IMR-90 (cell line): Measurements from ENCODE around the gene PCDH20. TPM values are rescaled to one million over a fixed set of nuclear protein-coding genes. Genes with fewer than 3 reads are reported as not detected.

Experiments
- ATAC-seq: fragments of 200-7000 bp; cut with Tn5 transposase; 2 replicates; pipeline ENCODE4 v1.9.1; 2020; ENCODE audit warnings: low read depth, mild to moderate bottlenecking, moderate library complexity
- BruUV-seq: library from RNA; stranded (reverse); fragments of 400-500 nt; replicated peaks from 2 replicates; lab custom pipeline; 2021; lab: Mats Ljungman, UMichigan
- CTCF ChIA-PET: fragments of 300-600 bp; formaldehyde crosslinking; extraction: SDS; loops from one replicate; lab custom pipeline; 2021; ENCODE audit warnings: antibody characterized with exemption; lab: Yijun Ruan, JAX
- POLR2A ChIA-PET: fragments of 300-600 bp; sonication (Branson Sonifier 250); formaldehyde crosslinking; loops from one replicate; lab custom pipeline; 2022; ENCODE audit warnings: antibody characterized with exemption; ENCODE audit not compliant: unreplicated experiment; lab: Charles Lee
- DNase-seq: peaks from one replicate; pipeline ENCODE4 v3.0.0; 2013
- H2AFZ ChIP-seq: replicated peaks from 2 replicates; pipeline ENCODE3; 2013; ENCODE audit warnings: low read length, mild to moderate bottlenecking; ENCODE audit not compliant: poor library complexity
- H2AK5ac ChIP-seq: 2 replicates; pipeline ENCODE4 v1.6.1; 2013; ENCODE audit warnings: low read depth, low read length, inconsistent platforms
- H2AK9ac ChIP-seq: replicated peaks from 2 replicates; pipeline ENCODE3; 2013; ENCODE audit warnings: mild to moderate bottlenecking, low read depth, low read length, moderate library complexity; ENCODE audit not compliant: poor library complexity
- H2BK120ac ChIP-seq: 2 replicates; pipeline ENCODE4 v1.6.1; 2013; ENCODE audit warnings: low read depth, low read length, inconsistent platforms
- H2BK15ac ChIP-seq: 3 replicates; pipeline ENCODE4 v1.6.1; 2013; ENCODE audit warnings: low read depth, low read length, inconsistent platforms
- H2BK20ac ChIP-seq: 2 replicates; pipeline ENCODE4 v1.6.1; 2013; ENCODE audit warnings: low read depth, mild to moderate bottlenecking, inconsistent platforms, low read length, moderate library complexity
- H2BK5ac ChIP-seq: 2 replicates; pipeline ENCODE4 v1.6.1; 2013; ENCODE audit warnings: mild to moderate bottlenecking, low read depth, low read length, inconsistent platforms; ENCODE audit not compliant: poor library complexity, severe bottlenecking
- H3K14ac ChIP-seq: replicated peaks from 2 replicates; pipeline ENCODE4 v1.6.1; 2013; ENCODE audit warnings: low read depth, low read length, inconsistent platforms
- H3K18ac ChIP-seq: 2 replicates; pipeline ENCODE4 v1.6.1; 2013; ENCODE audit warnings: low read depth, low read length, control low read depth
- H3K23ac ChIP-seq: 2 replicates; pipeline ENCODE4 v1.6.1; 2013; ENCODE audit warnings: low read depth, low read length, inconsistent platforms
- H3K27ac ChIP-seq: 2 replicates; pipeline ENCODE4 v1.5.1; 2013; ENCODE audit warnings: mild to moderate bottlenecking, control low read depth, low read length; ENCODE audit not compliant: insufficient read depth
- H3K27me3 ChIP-seq: 2 replicates; pipeline ENCODE4 v1.6.1; 2013; ENCODE audit warnings: low read length; ENCODE audit not compliant: control insufficient read depth, insufficient read depth
- H3K36me3 ChIP-seq: 2 replicates; pipeline ENCODE4 v1.6.1; 2013; ENCODE audit warnings: low read length, mixed read lengths; ENCODE audit not compliant: control insufficient read depth, insufficient read depth
- H3K4ac ChIP-seq: 2 replicates; pipeline ENCODE4 v1.6.1; 2013; ENCODE audit warnings: low read depth, low read length, inconsistent platforms
- H3K4me1 ChIP-seq: 2 replicates; pipeline ENCODE4 v1.6.1; 2013; ENCODE audit warnings: low read length, mixed read lengths; ENCODE audit not compliant: control insufficient read depth, insufficient read depth
- H3K4me2 ChIP-seq: 2 replicates; pipeline ENCODE4 v1.6.1; 2013; ENCODE audit warnings: low read depth, mild to moderate bottlenecking, control low read depth, low read length, moderate library complexity
- H3K4me3 ChIP-seq: 2 replicates; pipeline ENCODE4 v1.5.1; 2013; ENCODE audit warnings: low read depth, mild to moderate bottlenecking, control low read depth, low read length, moderate library complexity; ENCODE audit not compliant: insufficient read depth
- H3K56ac ChIP-seq: 2 replicates; pipeline ENCODE4 v1.6.1; 2013; ENCODE audit warnings: low read length, inconsistent platforms; ENCODE audit not compliant: insufficient read depth; ENCODE audit errors: extremely low read depth
- H3K79me1 ChIP-seq, 2 experiments: 2 replicates each; pipeline ENCODE4 v1.6.1; 2013; ENCODE audit warnings: low read length in 2 of 2, inconsistent platforms in 1 of 2, low read depth in 1 of 2
- H3K9ac ChIP-seq: 2 replicates; pipeline ENCODE4 v1.6.1; 2013; ENCODE audit warnings: low read depth, low read length, control low read depth
- H3K9me1 ChIP-seq: 2 replicates; pipeline ENCODE4 v1.6.1; 2013; ENCODE audit warnings: low read length, inconsistent platforms; ENCODE audit not compliant: insufficient read depth
- H3K9me3 ChIP-seq: 2 replicates; pipeline ENCODE4 v1.6.1; 2013; ENCODE audit warnings: low read length; ENCODE audit not compliant: control insufficient read depth, insufficient read depth
- H4K20me1 ChIP-seq: 2 replicates; pipeline ENCODE4 v1.6.1; 2013; ENCODE audit warnings: low read length, inconsistent platforms; ENCODE audit not compliant: insufficient read depth
- H4K5ac ChIP-seq: 2 replicates; pipeline ENCODE4 v1.6.1; 2013; ENCODE audit warnings: mild to moderate bottlenecking, low read depth, low read length, control low read depth
- H4K8ac ChIP-seq, 2 experiments: 2 replicates each; pipeline ENCODE4 v1.6.1; 2013; ENCODE audit warnings: low read depth in 2 of 2, low read length in 2 of 2, control low read depth in 1 of 2, inconsistent platforms in 1 of 2
- H4K91ac ChIP-seq: 2 replicates; pipeline ENCODE4 v1.6.1; 2013; ENCODE audit warnings: low read depth, low read length, inconsistent platforms; ENCODE audit not compliant: insufficient read depth
- FOS ChIP-seq: fragments of 150-350 bp; IDR thresholded peaks from 2 replicates; pipeline ENCODE4 v1.6.1; 2016; ENCODE audit warnings: low read depth, low read length
- MXI1 ChIP-seq: IDR thresholded peaks from 2 replicates; pipeline ENCODE4 v1.6.1; 2012; ENCODE audit warnings: low read depth, mild to moderate bottlenecking, low read length, moderate library complexity, borderline replicate concordance
- NFE2L2 ChIP-seq: fragments of 150-350 bp; IDR thresholded peaks from 2 replicates; pipeline ENCODE4 v1.6.1; 2016; ENCODE audit warnings: low read depth, mild to moderate bottlenecking, low read length
- POLR2A ChIP-seq: IDR thresholded peaks from 2 replicates; pipeline ENCODE4 v1.6.1; 2012; ENCODE audit warnings: mild to moderate bottlenecking, low read depth, low read length
- RCOR1 ChIP-seq: IDR thresholded peaks from 2 replicates; pipeline ENCODE4 v1.6.1; 2012; ENCODE audit warnings: mild to moderate bottlenecking, low read length, improper control_type of control experiment; ENCODE audit not compliant: insufficient replicate concordance
- WGBS, 2 experiments: methylation state at CpG; one replicate each; pipeline versions ENCODE4 v1.1.5 to v1.1.7; 2013; ENCODE audit warnings: missing lambda C conversion rate in 2 of 2; ENCODE audit not compliant: insufficient read length in 1 of 2; ENCODE audit errors: extremely low coverage in 2 of 2; 5-methylcytosine and 5-hydroxymethylcytosine counted together
- dilution Hi-C: fragments of 300-500 bp; cut with HindIII; formaldehyde crosslinking; loops from one replicate; pipeline ENCODE4 v1.14.3; 2018; ENCODE audit warnings: low sequenced_read_pairs; ENCODE audit not compliant: unreplicated experiment
- in situ Hi-C: fragments of 300-500 bp; cut with MboI; formaldehyde crosslinking; loops from 3 replicates; pipeline ENCODE4 v1.14.3; 2019; ENCODE audit warnings: low sequenced_read_pairs, inconsistent platforms, mixed read lengths
- intact Hi-C: fragments of 100-400 bp; cut with micrococcal nuclease; formaldehyde crosslinking; loops from 2 replicates; pipeline ENCODE4 v1.10.0; 2022
- polyA plus RNA-seq, 3 experiments: library from polyadenylated mRNA; depleted of rRNA; stranded (reverse); fragments of >200 nt; gene quantifications; 2 replicates each; pipeline ENCODE4 v1.2.3, GENCODE V29; 2012; ENCODE audit warnings: low replicate concordance in 1 of 3
- total RNA-seq: library from RNA; depleted of rRNA; stranded (reverse); fragments of >200 nt; gene quantifications from 2 replicates; pipeline ENCODE4 v1.2.3, GENCODE V29; 2012
- TF ChIP-seq, protein P1 (sequence below): conservative IDR thresholded peaks from 2 replicates; pipeline ENCODE4 v1.5.1; 2012; ENCODE audit warnings: mild to moderate bottlenecking, low read depth, low read length, improper control_type of control experiment
- TF ChIP-seq, protein P2 (sequence below): fragments of 150-350 bp; IDR thresholded peaks from 2 replicates; pipeline ENCODE4 v1.6.1; 2016; ENCODE audit warnings: low read depth, mild to moderate bottlenecking, low read length, moderate library complexity, borderline replicate concordance

PCDH20 gene
- total and polyA plus RNA-seq, 2 of the 4 experiments (the other 2 are of a cell fraction) = not detected

DNA sequence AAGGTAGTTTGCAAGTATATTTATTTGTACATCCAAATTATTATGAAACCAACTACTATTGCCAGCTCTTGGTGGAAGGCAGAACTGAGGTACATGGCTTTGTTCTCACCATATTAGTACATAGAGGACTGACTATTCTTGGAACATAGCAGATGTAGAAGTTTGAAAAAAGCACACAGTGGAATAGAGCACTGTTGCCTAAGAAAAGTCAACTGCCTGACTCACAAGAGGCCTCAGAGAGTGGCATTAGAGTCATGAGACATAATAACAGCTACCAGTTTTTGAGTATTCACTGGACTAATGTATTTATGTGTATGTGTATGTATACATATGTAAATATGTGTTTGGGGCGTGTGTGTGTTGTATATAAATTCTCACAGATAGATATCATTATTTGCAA is 8.3 kb upstream of the PCDH20 start:
- H3K79me1 ChIP-seq = no peaks in the 10 kb centered on the region
- H3K27me3 ChIP-seq = no peaks in the 10 kb centered on the region
- H3K56ac ChIP-seq = no peak overlapping the region
- POLR2A ChIA-PET = no interaction called here
- in situ Hi-C loops (no loop called here), dilution Hi-C loops (no loop called here), intact Hi-C loops (no loop called here)
- H3K9ac ChIP-seq = no peak overlapping the region
- H3K23ac ChIP-seq = no peak overlapping the region
- no peak overlapping the region for H3K4ac ChIP-seq
- no peak overlapping the region for H2BK120ac ChIP-seq
- no peak overlapping the region for H4K5ac ChIP-seq
- H3K27ac ChIP-seq = no peak overlapping the region
- H2AK5ac ChIP-seq = no peak overlapping the region
- H3K4me2 ChIP-seq = no peak overlapping the region
- H2AK9ac ChIP-seq = no peak overlapping the region
- no peaks in the 10 kb centered on the region for H4K20me1 ChIP-seq
- no CpG with 5 or more reads among the region's 1 CpG for WGBS, 2 experiments
- H3K4me1 ChIP-seq = no peaks in the 10 kb centered on the region
- H2BK20ac ChIP-seq = no peak overlapping the region
- H4K91ac ChIP-seq = no peak overlapping the region
- H2BK5ac ChIP-seq = no peak overlapping the region
- H3K14ac ChIP-seq = no peak overlapping the region
- CTCF ChIA-PET = no interaction called here
- 0 out of 2 replicates have a peak, but pooled peaks cover 2% of the 10 kb centered on the region for H3K9me3 ChIP-seq
- H3K36me3 ChIP-seq = no peaks in the 10 kb centered on the region
- no TSS peak for BruUV-seq
- no peak overlapping the region for H2AFZ ChIP-seq
- ATAC-seq (no peak), DNase-seq (no peak)
- H3K9me1 ChIP-seq = no peaks in the 10 kb centered on the region
- no peak overlapping the region for H3K4me3 ChIP-seq
- TF ChIP-seq, protein P1, sequence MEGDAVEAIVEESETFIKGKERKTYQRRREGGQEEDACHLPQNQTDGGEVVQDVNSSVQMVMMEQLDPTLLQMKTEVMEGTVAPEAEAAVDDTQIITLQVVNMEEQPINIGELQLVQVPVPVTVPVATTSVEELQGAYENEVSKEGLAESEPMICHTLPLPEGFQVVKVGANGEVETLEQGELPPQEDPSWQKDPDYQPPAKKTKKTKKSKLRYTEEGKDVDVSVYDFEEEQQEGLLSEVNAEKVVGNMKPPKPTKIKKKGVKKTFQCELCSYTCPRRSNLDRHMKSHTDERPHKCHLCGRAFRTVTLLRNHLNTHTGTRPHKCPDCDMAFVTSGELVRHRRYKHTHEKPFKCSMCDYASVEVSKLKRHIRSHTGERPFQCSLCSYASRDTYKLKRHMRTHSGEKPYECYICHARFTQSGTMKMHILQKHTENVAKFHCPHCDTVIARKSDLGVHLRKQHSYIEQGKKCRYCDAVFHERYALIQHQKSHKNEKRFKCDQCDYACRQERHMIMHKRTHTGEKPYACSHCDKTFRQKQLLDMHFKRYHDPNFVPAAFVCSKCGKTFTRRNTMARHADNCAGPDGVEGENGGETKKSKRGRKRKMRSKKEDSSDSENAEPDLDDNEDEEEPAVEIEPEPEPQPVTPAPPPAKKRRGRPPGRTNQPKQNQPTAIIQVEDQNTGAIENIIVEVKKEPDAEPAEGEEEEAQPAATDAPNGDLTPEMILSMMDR = no peak
- TF ChIP-seq RCOR1 = no peak
- no peak for TF ChIP-seq MXI1
- TF ChIP-seq NFE2L2 = no peak
- no peak for TF ChIP-seq POLR2A
- TF ChIP-seq FOS = no peak
- TF ChIP-seq, protein P2, sequence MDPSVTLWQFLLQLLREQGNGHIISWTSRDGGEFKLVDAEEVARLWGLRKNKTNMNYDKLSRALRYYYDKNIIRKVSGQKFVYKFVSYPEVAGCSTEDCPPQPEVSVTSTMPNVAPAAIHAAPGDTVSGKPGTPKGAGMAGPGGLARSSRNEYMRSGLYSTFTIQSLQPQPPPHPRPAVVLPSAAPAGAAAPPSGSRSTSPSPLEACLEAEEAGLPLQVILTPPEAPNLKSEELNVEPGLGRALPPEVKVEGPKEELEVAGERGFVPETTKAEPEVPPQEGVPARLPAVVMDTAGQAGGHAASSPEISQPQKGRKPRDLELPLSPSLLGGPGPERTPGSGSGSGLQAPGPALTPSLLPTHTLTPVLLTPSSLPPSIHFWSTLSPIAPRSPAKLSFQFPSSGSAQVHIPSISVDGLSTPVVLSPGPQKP = no peak
- no peak overlapping the region for H2BK15ac ChIP-seq
- H3K18ac ChIP-seq = no peak overlapping the region
- no peak overlapping the region for H4K8ac ChIP-seq
